Endothelial cell of umbilical vein (primary cell): ENCODE data around the gene TMEM178B. TPM values are rescaled to one million over a fixed set of nuclear protein-coding genes. Genes with fewer than 3 reads are reported as not detected.

Experiments used
- BruUV-seq: library from RNA; stranded (reverse); fragments of 400-500 nt; replicated peaks from 2 replicates; lab custom pipeline; 2021; lab: Mats Ljungman, UMichigan
- CTCF ChIA-PET: fragments of 300-600, 350-600 bp; sonication (Branson Sonifier 250); formaldehyde crosslinking; loops from one replicate; lab custom pipeline; 2021; ENCODE audit warnings: antibody characterized with exemption, inconsistent platforms; lab: Charles Lee
- POLR2A ChIA-PET: fragments of 300-600, 350-600 bp; sonication (Branson Sonifier 250); formaldehyde crosslinking; loops from one replicate; lab custom pipeline; 2021; ENCODE audit warnings: antibody characterized with exemption, inconsistent platforms; lab: Charles Lee
- DNase-seq: peaks from one replicate; pipeline ENCODE4 v3.0.0-alpha.2; 2011; ENCODE audit warnings: low read depth, low spot score
- FAIRE-seq: peaks from 2 replicates; lab custom pipeline; 2011; peaks lifted over from hg19 to GRCh38; lab: Jason Lieb, UNC
- H2AFZ ChIP-seq: 2 replicates; pipeline ENCODE4 v1.6.0; 2012; ENCODE audit warnings: low read depth, low read length, control low read depth, inconsistent platforms
- H3K27ac ChIP-seq: 2 replicates; pipeline ENCODE4 v1.5.1; 2011; ENCODE audit warnings: low read depth, mild to moderate bottlenecking, control low read depth, low read length, moderate library complexity; ENCODE audit not compliant: insufficient read depth
- H3K27me3 ChIP-seq, 2 experiments: 2 replicates each; pipeline versions ENCODE4 v1.6.0 to v1.6.1; 2011; ENCODE audit warnings: low read length in 2 of 2, mixed read lengths in 1 of 2; ENCODE audit not compliant: control insufficient read depth in 2 of 2, insufficient read depth in 2 of 2
- H3K36me3 ChIP-seq, 2 experiments: 2 replicates in 1 of 2; 3 replicates in 1 of 2; pipeline ENCODE4 v1.5.1; 2011; ENCODE audit warnings: low read length in 2 of 2, mild to moderate bottlenecking in 1 of 2, moderate library complexity in 1 of 2; ENCODE audit not compliant: control insufficient read depth in 2 of 2, insufficient read depth in 2 of 2; ENCODE audit errors: extremely low read depth in 1 of 2
- H3K4me1 ChIP-seq: 3 replicates; pipeline ENCODE4 v1.5.1; 2011; ENCODE audit warnings: mild to moderate bottlenecking, low read length; ENCODE audit not compliant: control insufficient read depth, insufficient read depth; ENCODE audit errors: extremely low read depth
- H3K4me2 ChIP-seq: 2 replicates; pipeline ENCODE4 v1.6.1; 2011; ENCODE audit warnings: low read length, control low read depth, mixed read lengths; ENCODE audit not compliant: insufficient read depth
- H3K4me3 ChIP-seq, 3 experiments: fragments of 200-600 bp in 1 of 3; sonication (generic), shearing (Covaris generic) in 1 of 3; replicated peaks in 1 of 3; 2 replicates each; pipeline ENCODE4 v1.5.1; 2011 to 2016; ENCODE audit warnings: control low read depth in 3 of 3, low read length in 3 of 3, mild to moderate bottlenecking in 2 of 3, inconsistent platforms in 1 of 3, low read depth in 1 of 3, moderate library complexity in 1 of 3; ENCODE audit not compliant: insufficient read depth in 1 of 3
- H3K79me2 ChIP-seq: 2 replicates; pipeline ENCODE4 v1.6.0; 2012; ENCODE audit warnings: low read length, inconsistent platforms; ENCODE audit not compliant: control insufficient read depth, insufficient read depth
- H3K9ac ChIP-seq: replicated peaks from 2 replicates; pipeline ENCODE3; 2011; ENCODE audit warnings: low read length, control low read depth; ENCODE audit not compliant: insufficient read depth; ENCODE audit errors: extremely low read depth
- H3K9me1 ChIP-seq: replicated peaks from 3 replicates; pipeline ENCODE4 v1.6.0; 2011; ENCODE audit warnings: mild to moderate bottlenecking, low read length; ENCODE audit not compliant: control insufficient read depth, insufficient read depth; ENCODE audit errors: extremely low read depth
- H3K9me3 ChIP-seq: replicated peaks from 2 replicates; pipeline ENCODE4 v1.5.1; 2012; ENCODE audit warnings: low read length, inconsistent platforms; ENCODE audit not compliant: control insufficient read depth, insufficient read depth
- H4K20me1 ChIP-seq: replicated peaks from 2 replicates; pipeline ENCODE3; 2011; ENCODE audit warnings: mild to moderate bottlenecking, low read length; ENCODE audit not compliant: control insufficient read depth, insufficient read depth; ENCODE audit errors: extremely low read depth
- EZH2 ChIP-seq: IDR thresholded peaks from 2 replicates; pipeline ENCODE4 v1.6.1; 2012; ENCODE audit warnings: borderline replicate concordance, low read depth, mild to moderate bottlenecking, moderate library complexity, low read length, inconsistent platforms; ENCODE audit not compliant: severe bottlenecking
- GATA2 ChIP-seq: IDR thresholded peaks from 2 replicates; pipeline ENCODE4 v1.7.0; 2011; ENCODE audit warnings: low read depth, mild to moderate bottlenecking, moderate library complexity, mixed read lengths, low read length; ENCODE audit not compliant: insufficient read length, insufficient read depth
- JUN ChIP-seq: IDR thresholded peaks from 2 replicates; pipeline ENCODE4 v1.6.1; 2011; ENCODE audit warnings: borderline replicate concordance, low read depth; ENCODE audit not compliant: insufficient read length, insufficient read depth
- MYC ChIP-seq: IDR thresholded peaks from one replicate; pipeline ENCODE4 v1.6.1; 2011; ENCODE audit warnings: mild to moderate bottlenecking, low read depth, low read length
- POLR2A ChIP-seq: IDR thresholded peaks from 2 replicates; pipeline ENCODE4 v1.6.1; 2012; ENCODE audit warnings: low read depth, mild to moderate bottlenecking, control low read depth, low read length
- dilution Hi-C: fragments of 300-500 bp; cut with MboI; formaldehyde crosslinking; loops from one replicate; pipeline ENCODE4 v1.15.0; 2019; ENCODE audit warnings: low sequenced_read_pairs; ENCODE audit not compliant: extremely low pct_ligation_motif_present
- intact Hi-C: fragments of 100-400 bp; cut with micrococcal nuclease; formaldehyde crosslinking; loops from one replicate; pipeline ENCODE4 v1.10.0; 2022
- polyA plus RNA-seq, 4 experiments: library from polyadenylated mRNA; depleted of rRNA in 3 of 4; stranded (reverse) in 3 of 4; unstranded in 1 of 4; fragments of >200 nt; gene quantifications; 2 replicates each; pipeline versions ENCODE4 v1.2.1 to v1.2.3, GENCODE V29; 2011 to 2012; ENCODE audit warnings: missing spikeins in 1 of 4
- total RNA-seq: library from RNA; stranded (reverse); gene quantifications from 2 replicates; pipeline ENCODE4 v1.2.3, GENCODE V29; 2021
- TF ChIP-seq, protein P1 (sequence below): IDR thresholded peaks from 2 replicates; pipeline ENCODE4 v1.6.1; 2011; ENCODE audit not compliant: insufficient read depth, insufficient read length
- TF ChIP-seq, protein P2 (sequence below), 2 donors: IDR thresholded peaks; 1 replicate in 1 of 2; 2 replicates in 1 of 2; pipeline ENCODE4 v1.5.1; 2011; ENCODE audit warnings: low read length in 2 of 2, mild to moderate bottlenecking in 2 of 2, moderate library complexity in 2 of 2, control low read depth in 1 of 2, inconsistent platforms in 1 of 2, low read depth in 1 of 2; ENCODE audit not compliant: insufficient read depth in 1 of 2; ENCODE audit errors: extremely low read depth in 1 of 2

TMEM178B gene
- total and polyA plus RNA-seq, 2 donors (not counting 3 experiments of a cell fraction or from before 2014, with no cell fraction given), result not detected

DNA sequence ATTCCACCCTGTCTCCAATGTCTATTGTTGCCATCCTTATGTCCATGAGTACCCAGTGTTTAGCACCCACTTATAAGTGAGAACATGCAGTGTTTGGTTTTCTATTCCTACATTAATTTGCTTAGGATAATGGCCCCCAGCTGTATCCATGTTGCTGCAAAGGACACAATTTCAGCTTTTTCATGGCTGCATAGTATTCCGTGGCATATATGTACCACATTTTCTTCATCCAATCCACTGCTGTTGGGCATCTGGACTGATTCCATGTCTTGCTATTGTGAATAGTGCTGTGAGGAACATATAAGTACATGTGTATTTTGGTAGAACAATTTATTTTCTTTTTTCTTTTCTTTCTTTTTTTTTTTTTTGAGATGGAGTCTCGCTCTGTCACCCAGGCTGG is 68.2 kb downstream of the TMEM178B start:
- no peak for DNase-seq
- peaks cover 3% of the 10 kb centered on the region for H3K9me3 ChIP-seq
- intact Hi-C loops (no loop called here), dilution Hi-C loops (no loop called here)
- TF ChIP-seq POLR2A (no peak), JUN (no peak), MYC (no peak), EZH2 (no peak), GATA2 (no peak)
- TF ChIP-seq, protein P1, sequence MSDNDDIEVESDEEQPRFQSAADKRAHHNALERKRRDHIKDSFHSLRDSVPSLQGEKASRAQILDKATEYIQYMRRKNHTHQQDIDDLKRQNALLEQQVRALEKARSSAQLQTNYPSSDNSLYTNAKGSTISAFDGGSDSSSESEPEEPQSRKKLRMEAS, result no peak
- H3K4me1 ChIP-seq, result no peaks in the 10 kb centered on the region
- H3K27me3 ChIP-seq, result no peaks in the 10 kb centered on the region
- BruUV-seq, result no TSS peak
- no peak for FAIRE-seq
- ChIA-PET POLR2A (no interaction called here), CTCF (no interaction called here)
- no peaks in the 10 kb centered on the region for H3K79me2 ChIP-seq
- H3K27ac ChIP-seq, result no peak overlapping the region
- no peaks in the 10 kb centered on the region for H3K36me3 ChIP-seq
- no peaks in the 10 kb centered on the region for H3K9me1 ChIP-seq
- H3K9ac ChIP-seq, result no peak overlapping the region
- H3K4me3 ChIP-seq, result no peak overlapping the region
- H4K20me1 ChIP-seq, result no peaks in the 10 kb centered on the region
- H2AFZ ChIP-seq, result no peak overlapping the region
- H3K4me2 ChIP-seq, result no peak overlapping the region

DNA sequence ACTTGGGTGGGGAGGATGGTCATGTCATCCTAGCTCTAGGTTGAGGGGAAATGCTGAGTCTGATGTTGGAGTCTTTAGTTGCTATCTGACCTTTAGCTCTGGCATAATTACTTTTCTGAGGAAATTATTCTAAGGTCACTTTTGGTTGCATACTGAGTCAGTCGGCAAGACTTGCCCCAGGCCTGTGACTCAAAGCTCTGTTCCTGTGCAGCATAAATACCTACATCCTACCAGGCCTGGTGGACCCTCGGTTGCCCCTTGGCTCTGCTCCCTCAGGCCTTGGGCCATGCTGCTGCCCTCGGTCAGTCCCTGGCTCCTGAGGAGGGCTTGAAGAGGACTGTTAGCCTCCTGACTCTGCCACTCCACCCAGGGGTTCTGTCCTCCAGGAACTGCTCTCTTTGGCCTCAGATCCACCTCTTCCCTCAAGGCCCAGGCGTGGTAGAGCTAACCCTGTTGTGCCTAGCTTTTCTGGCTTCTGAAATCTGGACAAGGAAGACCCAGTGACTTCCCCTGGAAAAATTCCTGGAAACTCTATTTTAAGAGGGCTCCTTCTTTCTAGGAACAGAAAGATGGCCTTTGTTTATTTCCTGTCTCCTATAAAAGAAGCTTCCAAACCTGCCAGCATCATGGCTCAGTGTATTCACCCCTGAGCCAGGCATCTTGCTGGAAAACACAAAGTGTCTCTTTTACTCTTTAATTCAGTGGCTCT is 71.2 kb downstream of the TMEM178B start:
- intact Hi-C loops (no loop called here), dilution Hi-C loops (no loop called here)
- no peaks in the 10 kb centered on the region for H3K27me3 ChIP-seq
- no peak overlapping the region for H3K9ac ChIP-seq
- H3K79me2 ChIP-seq, result no peaks in the 10 kb centered on the region
- H4K20me1 ChIP-seq, result no peaks in the 10 kb centered on the region
- H3K4me3 ChIP-seq, result no peak overlapping the region
- H3K36me3 ChIP-seq, result no peaks in the 10 kb centered on the region
- no peaks in the 10 kb centered on the region for H3K9me1 ChIP-seq
- TF ChIP-seq, protein P2, sequence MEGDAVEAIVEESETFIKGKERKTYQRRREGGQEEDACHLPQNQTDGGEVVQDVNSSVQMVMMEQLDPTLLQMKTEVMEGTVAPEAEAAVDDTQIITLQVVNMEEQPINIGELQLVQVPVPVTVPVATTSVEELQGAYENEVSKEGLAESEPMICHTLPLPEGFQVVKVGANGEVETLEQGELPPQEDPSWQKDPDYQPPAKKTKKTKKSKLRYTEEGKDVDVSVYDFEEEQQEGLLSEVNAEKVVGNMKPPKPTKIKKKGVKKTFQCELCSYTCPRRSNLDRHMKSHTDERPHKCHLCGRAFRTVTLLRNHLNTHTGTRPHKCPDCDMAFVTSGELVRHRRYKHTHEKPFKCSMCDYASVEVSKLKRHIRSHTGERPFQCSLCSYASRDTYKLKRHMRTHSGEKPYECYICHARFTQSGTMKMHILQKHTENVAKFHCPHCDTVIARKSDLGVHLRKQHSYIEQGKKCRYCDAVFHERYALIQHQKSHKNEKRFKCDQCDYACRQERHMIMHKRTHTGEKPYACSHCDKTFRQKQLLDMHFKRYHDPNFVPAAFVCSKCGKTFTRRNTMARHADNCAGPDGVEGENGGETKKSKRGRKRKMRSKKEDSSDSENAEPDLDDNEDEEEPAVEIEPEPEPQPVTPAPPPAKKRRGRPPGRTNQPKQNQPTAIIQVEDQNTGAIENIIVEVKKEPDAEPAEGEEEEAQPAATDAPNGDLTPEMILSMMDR (IDR thresholded peaks at IDR 0.05; ENCODE audit: extremely low read depth in 1 of 2, insufficient read depth in 1 of 2, low read depth in 1 of 2, low read length in 2 of 2), result no peak
- TF ChIP-seq JUN (no peak), MYC (no peak), EZH2 (no peak)
- ChIA-PET CTCF (no interaction called here), POLR2A (no interaction called here)
- no peak overlapping the region for H3K4me2 ChIP-seq
- no TSS peak for BruUV-seq
- peaks cover 3% of the 10 kb centered on the region for H3K9me3 ChIP-seq
- FAIRE-seq, result no peak
- H2AFZ ChIP-seq, result no peak overlapping the region
- no peaks in the 10 kb centered on the region for H3K4me1 ChIP-seq
- no peak for DNase-seq
- H3K27ac ChIP-seq, result no peak overlapping the region
